HG02759 (cell line): ENCODE measurements around the gene CNTFR.

Experiments
- ATAC-seq: cut with Tn5 transposase; IDR thresholded peaks from one replicate; pipeline ENCODE4 v1.9.1; 2021; ENCODE audit warnings: mild to moderate bottlenecking, moderate library complexity; ENCODE audit not compliant: unreplicated experiment

CNTFR gene

DNA sequence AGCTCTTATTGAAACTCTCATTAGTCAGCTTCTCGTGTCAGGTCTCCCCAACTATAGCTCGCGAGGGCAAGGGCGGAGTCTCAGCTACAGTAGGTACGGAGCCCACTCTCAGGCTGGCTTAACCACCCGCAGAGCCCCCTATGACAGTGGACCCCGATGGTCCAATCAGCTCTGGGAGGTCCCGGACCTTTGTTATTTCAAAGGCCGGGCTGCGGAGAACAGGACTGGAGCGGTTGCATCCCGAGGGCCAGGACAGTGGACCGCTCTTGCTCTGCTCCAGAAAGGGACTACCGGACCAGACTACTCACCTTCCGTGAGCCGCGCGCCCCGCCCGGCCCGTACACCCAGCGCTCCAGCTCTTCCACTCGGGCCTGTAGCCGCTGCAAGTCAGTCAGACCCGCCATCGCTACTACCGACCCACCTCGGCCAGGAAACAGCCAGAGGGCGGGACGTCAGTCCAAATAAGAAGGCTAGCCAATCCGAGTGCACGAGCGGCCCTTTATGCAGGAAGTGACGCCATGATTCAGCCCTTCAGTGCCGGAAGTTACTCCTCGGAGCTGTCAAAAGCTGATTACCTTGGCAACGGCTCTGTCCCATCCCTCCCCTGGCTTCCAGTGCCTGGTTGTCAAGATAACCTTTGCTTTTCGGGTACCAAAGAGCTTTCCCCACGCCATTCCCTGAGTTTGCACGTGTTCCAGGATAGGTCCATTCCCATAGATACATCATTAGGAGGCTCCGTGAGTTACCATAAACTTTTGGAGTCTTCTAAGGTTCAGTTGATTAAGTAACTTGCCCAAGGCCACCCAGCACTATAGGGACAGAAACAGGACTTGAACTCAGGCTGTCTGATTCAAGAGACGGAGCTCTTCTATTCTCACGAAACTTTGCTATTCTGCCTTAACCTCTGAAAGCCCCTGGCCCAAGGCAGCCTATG is 30.8 kb upstream of the CNTFR start, which contains the start of gene DCTN3:
TSS of gene DCTN3 (minus strand) at position 435 of the 934 bp plus-strand sequence. CDS start at position 404, 31 bp downstream.
- peak; percentile 98 for ATAC-seq

GRCh38 chr9:34615132-34615531 is 25.6 kb upstream of the CNTFR start:
- no peak for ATAC-seq

- peak; percentile 37 for ATAC-seq
Measured at GRCh38 chr9:34612788-34613390, 23.4 kb upstream of the CNTFR start.

DNA sequence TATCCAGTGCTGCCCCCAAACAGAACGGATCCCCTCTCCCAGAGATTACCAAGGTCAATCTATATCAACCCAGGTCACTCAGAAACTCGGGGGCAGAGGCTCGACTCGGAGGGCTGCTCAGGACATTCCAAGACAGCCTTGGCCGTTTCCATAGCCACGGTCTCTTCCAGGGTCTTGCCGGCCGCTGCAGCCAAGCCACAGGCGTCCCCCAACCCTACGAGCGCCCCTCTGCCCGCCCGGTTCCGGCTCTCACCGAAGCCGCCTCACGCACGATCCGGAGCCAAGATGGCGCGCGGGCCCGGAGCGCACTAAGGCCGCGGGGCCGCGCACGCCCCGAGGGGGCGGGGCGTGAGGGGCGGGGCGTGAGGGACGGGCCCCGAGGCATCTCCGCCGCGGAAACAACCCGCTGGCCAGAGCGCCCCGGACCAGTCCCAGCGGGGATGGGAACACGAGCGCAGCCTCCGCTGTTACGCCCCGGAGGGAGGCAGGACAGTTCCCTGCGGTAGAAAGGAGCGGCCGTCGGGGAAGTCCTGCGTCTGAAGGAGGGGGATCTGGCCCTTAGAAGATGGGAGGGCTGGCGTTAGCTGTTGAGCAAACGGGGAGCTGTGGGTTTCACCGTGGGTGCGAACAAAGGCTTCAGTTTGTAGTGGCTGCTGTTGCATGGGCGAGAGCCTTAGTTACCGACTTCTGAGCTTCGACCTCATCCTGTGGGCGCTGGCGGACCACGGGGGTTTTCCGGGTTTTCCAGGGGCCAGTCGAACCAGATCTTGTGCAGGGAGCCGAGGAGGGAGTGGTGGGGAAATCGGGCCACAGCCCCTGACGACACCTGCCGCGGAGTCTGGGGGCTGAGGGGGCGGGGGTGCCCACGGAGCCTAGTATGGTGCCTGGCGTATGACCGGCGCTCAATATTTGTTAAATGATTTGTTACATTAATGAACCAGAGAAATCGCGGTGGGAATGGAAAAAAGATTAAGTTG is 22.6 kb upstream of the CNTFR start, which contains the start of gene RPP25L:
TSS of gene RPP25L (minus strand) at position 287 of the 977 bp plus-strand sequence. CDS start 801 bp downstream, outside the sequence.
- ATAC-seq, result peak; percentile 96

DNA sequence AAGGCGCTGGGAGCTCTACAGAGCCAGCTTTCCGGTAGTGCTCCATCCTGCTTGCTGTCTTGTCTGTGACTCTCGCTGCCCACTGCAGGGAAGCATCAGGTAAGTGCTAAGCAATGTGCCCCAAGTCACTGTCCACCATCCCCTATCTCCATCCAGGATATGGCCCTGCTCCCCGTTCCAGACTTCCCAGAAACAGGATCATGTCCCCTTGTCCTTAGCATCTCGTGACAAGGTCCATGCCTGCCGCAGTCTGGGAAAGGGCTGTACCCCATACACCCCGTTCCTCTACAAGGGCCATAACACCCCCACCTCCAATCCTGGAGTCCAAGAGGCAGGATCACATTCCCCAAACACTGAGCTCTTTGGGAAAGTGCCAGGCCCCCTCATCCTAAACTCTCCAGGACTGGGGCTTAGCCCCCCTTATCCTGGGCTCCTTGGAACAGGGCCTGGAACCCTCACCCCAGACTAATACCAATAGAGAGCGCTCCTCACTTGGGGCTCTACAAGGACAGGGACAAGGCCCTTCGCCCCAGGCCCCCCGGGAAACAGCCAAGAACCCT is 21.8 kb upstream of the CNTFR start:
- ATAC-seq, result no peak

- ATAC-seq, result no peak
Measured at GRCh38 chr9:34610434-34611206, 21.1 kb upstream of the CNTFR start.

GRCh38 chr9:34607331-34607730 is 17.8 kb upstream of the CNTFR start:
- no peak for ATAC-seq

DNA sequence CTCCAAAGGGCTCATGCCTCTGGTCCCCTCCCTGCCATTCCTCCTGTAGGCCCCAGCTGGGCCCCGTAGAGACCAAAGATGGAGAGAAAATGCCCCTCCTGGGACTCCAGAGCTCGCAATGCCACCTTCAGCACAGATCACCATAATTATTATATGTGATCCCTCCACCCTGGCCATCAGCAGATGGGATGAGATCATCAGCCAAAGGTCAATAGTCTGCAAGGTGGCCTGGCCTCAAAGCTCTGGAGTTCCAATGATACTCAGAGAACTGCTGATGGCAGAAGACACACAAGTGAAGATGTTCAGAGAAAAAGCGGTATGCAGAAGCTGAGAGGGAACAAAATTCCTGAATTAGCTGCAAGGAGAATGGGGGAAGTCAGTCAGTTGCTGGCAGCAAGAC is 17.4 kb upstream of the CNTFR start:
- no peak for ATAC-seq

GRCh38 chr9:34606190-34606589 is 16.7 kb upstream of the CNTFR start:
- ATAC-seq, result no peak

DNA sequence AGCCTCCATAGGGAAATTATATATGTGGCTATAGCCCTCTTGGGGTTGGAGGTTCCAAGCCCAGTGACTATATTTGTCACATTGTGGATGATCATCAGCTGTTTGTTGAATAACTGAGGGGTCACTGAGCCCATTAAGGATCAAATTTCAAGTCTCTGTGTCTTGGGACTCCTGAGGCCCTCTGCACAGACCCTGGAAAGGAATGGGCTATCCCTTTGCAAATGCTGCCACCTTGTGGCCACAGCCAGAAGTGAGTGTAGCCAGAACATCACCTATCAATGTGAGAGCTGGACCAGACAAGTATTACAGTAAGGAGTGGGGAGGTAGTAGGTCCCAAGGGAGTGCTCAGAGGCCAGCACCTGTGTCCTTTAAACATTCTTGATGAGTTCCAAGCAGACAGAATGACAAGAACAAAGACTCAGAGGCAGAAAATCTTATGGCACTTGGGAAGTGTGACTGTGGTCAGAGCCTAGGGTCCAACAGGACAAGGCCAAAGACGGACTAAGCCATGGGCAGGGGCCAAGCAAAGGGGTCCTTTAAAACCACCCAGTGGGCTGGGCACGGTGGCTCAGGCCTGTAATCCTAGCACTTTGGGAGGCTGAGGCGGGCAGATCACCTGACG is 14.2 kb upstream of the CNTFR start:
- ATAC-seq, result peak; percentile 81

GRCh38 chr9:34601937-34602573 is 12.5 kb upstream of the CNTFR start:
- no peak for ATAC-seq

DNA sequence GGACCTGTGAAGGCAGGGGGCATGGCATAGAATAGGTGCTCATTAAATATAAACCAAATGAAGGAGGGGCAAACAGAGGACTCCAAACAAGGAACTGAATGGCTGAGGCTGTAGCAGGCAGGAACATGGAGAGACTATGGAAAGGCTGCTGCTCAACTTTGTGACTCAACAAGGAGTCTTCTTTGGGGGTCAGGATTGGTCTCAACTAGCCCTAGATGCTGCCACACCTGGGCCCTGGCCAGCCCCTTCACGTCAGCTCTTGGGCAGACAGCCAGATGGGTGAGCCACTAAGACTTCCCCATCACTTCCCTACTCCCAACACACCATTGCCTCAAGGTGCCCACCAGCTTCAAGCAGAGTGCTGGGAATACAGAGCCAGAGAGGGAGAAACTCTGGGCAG is 11.4 kb upstream of the CNTFR start:
- no peak for ATAC-seq

- ATAC-seq, result no peak
Measured at GRCh38 chr9:34599546-34599945, 10.0 kb upstream of the CNTFR start.

GRCh38 chr9:34594177-34594576 is 4.7 kb upstream of the CNTFR start:
- no peak for ATAC-seq

DNA sequence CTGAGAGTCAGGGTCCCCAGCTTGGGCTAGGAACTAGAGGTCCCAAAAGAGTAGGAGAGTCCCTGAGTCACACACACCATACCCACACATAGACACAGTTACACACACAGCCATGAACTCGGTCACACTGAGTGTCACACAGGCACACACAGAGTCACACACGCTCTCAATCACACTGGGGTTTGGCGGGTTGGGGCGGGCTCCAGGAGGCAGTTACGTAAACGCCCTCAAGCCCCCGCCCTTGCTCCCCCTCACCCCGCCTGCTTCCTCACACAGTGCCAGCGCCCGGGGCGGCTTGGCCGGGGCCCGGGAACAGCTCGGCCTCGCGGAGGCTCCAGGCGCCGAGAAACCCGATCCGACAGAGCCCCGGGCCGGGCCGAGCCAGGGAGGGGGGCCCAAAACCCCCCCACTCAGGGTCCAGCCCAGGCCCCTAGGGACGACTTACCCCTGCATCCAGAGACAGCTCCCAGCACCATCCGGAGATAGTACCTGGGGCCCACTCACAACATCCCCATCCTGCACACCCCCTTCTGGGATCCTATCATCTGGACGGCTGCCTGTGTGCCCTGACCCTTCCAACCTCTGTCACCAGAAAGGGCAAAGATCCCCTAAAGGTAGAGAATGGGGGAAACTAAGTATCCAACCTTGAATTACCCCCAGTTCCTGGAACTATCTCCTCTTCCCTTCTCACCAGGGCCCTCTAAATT is 3.5 kb upstream of the CNTFR start:
- ATAC-seq, result no peak

- no peak for ATAC-seq
Measured at GRCh38 chr9:34591917-34592866, 2.7 kb upstream of the CNTFR start.
